Measurements from ENCODE around the gene RCAN1.
A peak's percentile ranks its signal among the peaks of the same experiment; 100 is the strongest.

Gene RCAN1

GRCh38 chr21:34598931-34599400 lies 15.9 kb downstream of the RCAN1 start:
- no peak for DNase-seq (ENCODE audit: low spot score)

GRCh38 chr21:34597406-34597805 lies 17.5 kb downstream of the RCAN1 start:
- no peak for DNase-seq (ENCODE audit: low spot score)

GRCh38 chr21:34596561-34597271 lies 18.2 kb downstream of the RCAN1 start:
- DNase-seq (ENCODE audit: low spot score), result no peak

- no peak for DNase-seq (ENCODE audit: low spot score)
These were observed 19.5 kb downstream of the RCAN1 start for GRCh38 chr21:34595457-34595856.

GRCh38 chr21:34594566-34595234 lies 20.2 kb downstream of the RCAN1 start:
- DNase-seq (ENCODE audit: low spot score), result no peak

GRCh38 chr21:34593954-34594531 lies 20.9 kb downstream of the RCAN1 start:
- DNase-seq (ENCODE audit: low spot score), result no peak

GRCh38 chr21:34593423-34593822 lies 21.5 kb downstream of the RCAN1 start:
- no peak for DNase-seq (ENCODE audit: low spot score)

- DNase-seq (ENCODE audit: low spot score), result no peak
These were observed 22.6 kb downstream of the RCAN1 start for GRCh38 chr21:34592120-34592955.

GRCh38 chr21:34590520-34590919 lies 24.4 kb downstream of the RCAN1 start:
- no peak for DNase-seq (ENCODE audit: low spot score)

- no peak for DNase-seq (ENCODE audit: low spot score)
These were observed 25.2 kb downstream of the RCAN1 start for GRCh38 chr21:34589511-34590282.

GRCh38 chr21:34583926-34584563 lies 30.9 kb downstream of the RCAN1 start:
- no peak for DNase-seq (ENCODE audit: low spot score)

- DNase-seq (ENCODE audit: low spot score), result peak; percentile 47
These were observed 32.3 kb downstream of the RCAN1 start for GRCh38 chr21:34582506-34583150.

GRCh38 chr21:34580181-34580700 lies 34.7 kb downstream of the RCAN1 start:
- no peak for DNase-seq (ENCODE audit: low spot score)

GRCh38 chr21:34579411-34579810 lies 35.5 kb downstream of the RCAN1 start:
- DNase-seq (ENCODE audit: low spot score), result no peak

- DNase-seq (ENCODE audit: low spot score), result no peak
These were observed 38.8 kb downstream of the RCAN1 start for GRCh38 chr21:34576041-34576511.

- no peak for DNase-seq (ENCODE audit: low spot score)
These were observed 40.0 kb downstream of the RCAN1 start for GRCh38 chr21:34574601-34575529.

GRCh38 chr21:34571994-34572393 lies 42.9 kb downstream of the RCAN1 start:
- DNase-seq (ENCODE audit: low spot score), result no peak

- DNase-seq (ENCODE audit: low spot score), result no peak
These were observed 44.6 kb downstream of the RCAN1 start for GRCh38 chr21:34570313-34570712.

- no peak for DNase-seq (ENCODE audit: low spot score)
These were observed 45.4 kb downstream of the RCAN1 start for GRCh38 chr21:34569381-34569979.
